ENCODE data around the gene DNAI2.

DNA sequence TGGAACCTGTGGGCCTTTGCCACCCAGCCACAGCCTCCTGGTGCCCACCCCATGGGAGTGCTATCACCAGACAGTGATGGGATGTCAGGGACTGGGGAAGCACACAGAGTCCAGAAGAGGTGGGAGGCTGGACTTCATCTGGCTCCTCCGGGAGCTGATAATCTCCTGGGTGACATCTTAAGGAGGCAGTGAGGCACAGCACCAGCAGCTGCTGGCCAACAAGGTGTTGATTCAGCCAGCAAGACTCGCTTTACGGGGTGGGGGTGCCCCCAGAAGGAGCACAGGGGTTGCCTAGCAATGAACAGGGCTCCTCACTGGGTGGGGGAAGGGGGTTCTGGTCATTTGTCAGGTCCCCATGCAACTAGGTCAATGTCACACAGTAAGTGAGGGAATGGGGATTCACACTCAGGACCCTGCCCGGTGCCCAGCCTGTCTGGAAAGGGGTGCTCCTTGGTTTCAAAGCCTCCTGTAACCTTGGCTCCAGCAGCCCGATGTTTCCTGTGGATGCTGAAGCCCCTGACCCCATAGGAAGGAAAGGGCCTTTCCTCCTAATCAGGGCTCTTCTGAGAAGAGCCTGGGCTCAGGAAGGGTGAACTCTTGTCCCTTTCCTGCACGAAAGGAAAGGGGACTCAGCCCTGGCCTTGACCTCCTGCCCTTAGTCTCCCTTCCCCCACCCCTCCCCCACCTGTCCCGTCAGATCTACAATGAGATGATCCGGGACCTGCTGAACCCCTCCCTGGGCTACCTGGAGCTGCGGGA lies 69.7 kb downstream of the DNAI2 start:
- TF ChIP-seq, protein P1, sequence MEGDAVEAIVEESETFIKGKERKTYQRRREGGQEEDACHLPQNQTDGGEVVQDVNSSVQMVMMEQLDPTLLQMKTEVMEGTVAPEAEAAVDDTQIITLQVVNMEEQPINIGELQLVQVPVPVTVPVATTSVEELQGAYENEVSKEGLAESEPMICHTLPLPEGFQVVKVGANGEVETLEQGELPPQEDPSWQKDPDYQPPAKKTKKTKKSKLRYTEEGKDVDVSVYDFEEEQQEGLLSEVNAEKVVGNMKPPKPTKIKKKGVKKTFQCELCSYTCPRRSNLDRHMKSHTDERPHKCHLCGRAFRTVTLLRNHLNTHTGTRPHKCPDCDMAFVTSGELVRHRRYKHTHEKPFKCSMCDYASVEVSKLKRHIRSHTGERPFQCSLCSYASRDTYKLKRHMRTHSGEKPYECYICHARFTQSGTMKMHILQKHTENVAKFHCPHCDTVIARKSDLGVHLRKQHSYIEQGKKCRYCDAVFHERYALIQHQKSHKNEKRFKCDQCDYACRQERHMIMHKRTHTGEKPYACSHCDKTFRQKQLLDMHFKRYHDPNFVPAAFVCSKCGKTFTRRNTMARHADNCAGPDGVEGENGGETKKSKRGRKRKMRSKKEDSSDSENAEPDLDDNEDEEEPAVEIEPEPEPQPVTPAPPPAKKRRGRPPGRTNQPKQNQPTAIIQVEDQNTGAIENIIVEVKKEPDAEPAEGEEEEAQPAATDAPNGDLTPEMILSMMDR (IDR thresholded peaks at IDR 0.05), result no peak
- TF ChIP-seq, protein P2, sequence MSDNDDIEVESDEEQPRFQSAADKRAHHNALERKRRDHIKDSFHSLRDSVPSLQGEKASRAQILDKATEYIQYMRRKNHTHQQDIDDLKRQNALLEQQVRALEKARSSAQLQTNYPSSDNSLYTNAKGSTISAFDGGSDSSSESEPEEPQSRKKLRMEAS (IDR thresholded peaks at IDR 0.05), result no peak
